HFFc6 (cell line): ENCODE results near the gene DOCK4. TPM values are rescaled to one million over a fixed set of nuclear protein-coding genes. Genes with fewer than 3 reads are reported as not detected.

Experiments
- DNase-seq: peaks from one replicate; pipeline ENCODE4 v3.0.0-alpha.2; 2018
- H3K27ac Mint-ChIP-seq: 2 replicates; pipeline ENCODE4 v1.8.0; 2020; ENCODE audit warnings: mild to moderate bottlenecking, mixed read lengths
- H3K27me3 Mint-ChIP-seq: 2 replicates; pipeline ENCODE4 v1.8.0; 2021; ENCODE audit warnings: mild to moderate bottlenecking, moderate library complexity, mixed read lengths; ENCODE audit not compliant: insufficient read depth
- H3K36me3 Mint-ChIP-seq: 2 replicates; pipeline ENCODE4 v1.8.0; 2021; ENCODE audit warnings: low read depth, mixed read lengths
- H3K4me1 Mint-ChIP-seq: 2 replicates; pipeline ENCODE4 v1.8.0; 2020; ENCODE audit warnings: low read depth, mixed read lengths
- H3K4me3 Mint-ChIP-seq: 2 replicates; pipeline ENCODE4 v1.8.0; 2020; ENCODE audit warnings: mild to moderate bottlenecking, moderate library complexity, mixed read lengths
- H3K9me3 Mint-ChIP-seq: 2 replicates; pipeline ENCODE4 v1.8.0; 2020; ENCODE audit warnings: mild to moderate bottlenecking, mixed read lengths
- CTCF ChIP-seq: fragments of 200-600 bp; sonication (generic); IDR thresholded peaks from 2 replicates; pipeline ENCODE4 v1.5.0; 2021; ENCODE audit warnings: antibody characterized with exemption, mild to moderate bottlenecking
- total RNA-seq, 6 experiments: library from RNA; stranded (reverse); fragmentation: NEBNext Ultra II Directional; extraction: Animal tissue kit (Norgen Biotek cat#: 25700); gene quantifications; 2 replicates in 1 of 6; 3 replicates in 5 of 6; pipeline ENCODE4 v1.2.3, GENCODE V29; 2021

Gene DOCK4
- total RNA-seq, 6 experiments from 2014 or later = 2.2 to 3.9 (median 3.3) TPM

GRCh38 chr7:112018305-112019030 is 187.7 kb downstream of the DOCK4 start:
- peaks cover 1% of the 10 kb centered on the region for H3K27me3 Mint-ChIP-seq
- H3K36me3 Mint-ChIP-seq = no peaks in the 10 kb centered on the region
- DNase-seq = no peak
- TF ChIP-seq CTCF = no peak
- H3K4me1 Mint-ChIP-seq = no peaks in the 10 kb centered on the region; the same call in 1 of the 2 replicates
- no peak overlapping the region for H3K27ac Mint-ChIP-seq
- H3K9me3 Mint-ChIP-seq = no peaks in the 10 kb centered on the region
- H3K4me3 Mint-ChIP-seq = no peak overlapping the region

- H3K27me3 Mint-ChIP-seq = peaks cover 1% of the 10 kb centered on the region
- H3K27ac Mint-ChIP-seq = no peak overlapping the region
Observed at GRCh38 chr7:112015146-112015545, 191.1 kb downstream of the DOCK4 start.

GRCh38 chr7:112014347-112014746 is 191.9 kb downstream of the DOCK4 start:
- no peak overlapping the region for H3K4me3 Mint-ChIP-seq
- peaks cover 3% of the 10 kb centered on the region for H3K4me1 Mint-ChIP-seq
- peaks cover 1% of the 10 kb centered on the region for H3K27me3 Mint-ChIP-seq
- no peak for DNase-seq
- H3K36me3 Mint-ChIP-seq = no peaks in the 10 kb centered on the region
- no peak overlapping the region for H3K27ac Mint-ChIP-seq
- no peak for TF ChIP-seq CTCF
- no peaks in the 10 kb centered on the region for H3K9me3 Mint-ChIP-seq

More at GRCh38 chr7:112015146-112015545, 191.1 kb downstream of the DOCK4 start:
- DNase-seq = no peak
- no peaks in the 10 kb centered on the region for H3K9me3 Mint-ChIP-seq
- no peak for TF ChIP-seq CTCF
- H3K4me3 Mint-ChIP-seq = no peak overlapping the region
- no peaks in the 10 kb centered on the region; the same call in 1 of the 2 replicates for H3K4me1 Mint-ChIP-seq
- H3K36me3 Mint-ChIP-seq = no peaks in the 10 kb centered on the region

- no peak overlapping the region for H3K27ac Mint-ChIP-seq
- no peaks in the 10 kb centered on the region for H3K9me3 Mint-ChIP-seq
Observed at GRCh38 chr7:112013274-112013673, 192.9 kb downstream of the DOCK4 start.

GRCh38 chr7:112012242-112012641 is 194.0 kb downstream of the DOCK4 start:
- TF ChIP-seq CTCF = no peak
- no peaks in the 10 kb centered on the region for H3K9me3 Mint-ChIP-seq
- peaks cover 1% of the 10 kb centered on the region for H3K27me3 Mint-ChIP-seq
- H3K4me3 Mint-ChIP-seq = no peak overlapping the region
- H3K36me3 Mint-ChIP-seq = no peaks in the 10 kb centered on the region
- no peak overlapping the region for H3K27ac Mint-ChIP-seq
- H3K4me1 Mint-ChIP-seq = peaks cover 9% of the 10 kb centered on the region
- DNase-seq = no peak

More at GRCh38 chr7:112013274-112013673, 192.9 kb downstream of the DOCK4 start:
- peaks cover 1% of the 10 kb centered on the region for H3K27me3 Mint-ChIP-seq
- no peaks in the 10 kb centered on the region for H3K36me3 Mint-ChIP-seq
- peaks cover 9% of the 10 kb centered on the region for H3K4me1 Mint-ChIP-seq
- H3K4me3 Mint-ChIP-seq = no peak overlapping the region; the same call in 1 of the 2 replicates
- no peak for DNase-seq
- no peak for TF ChIP-seq CTCF
